GM23338 (cell line): ENCODE measurements around the gene VEGFA. TPM values are rescaled to one million over a fixed set of nuclear protein-coding genes. Genes with fewer than 3 reads are reported as not detected.

ENCODE experiments used
- ATAC-seq: fragments of 200-7000 bp; cut with Tn5 transposase; 3 replicates; pipeline ENCODE4 v1.9.1; 2020
- DNase-seq: peaks from one replicate; pipeline ENCODE4 v3.0.0-alpha.2; 2015; ENCODE audit warnings: low spot score
- H2AFZ ChIP-seq: fragments of 200-600 bp; sonication (generic); 2 replicates; pipeline ENCODE4 v1.8.0; 2016; ENCODE audit warnings: antibody characterized with exemption, mild to moderate bottlenecking, moderate library complexity
- H3F3A ChIP-seq: fragments of 200-600 bp; sonication (generic); replicated peaks from 2 replicates; pipeline ENCODE4 v1.8.0; 2017; ENCODE audit warnings: antibody characterized with exemption, mixed run types, low read depth
- H3K27ac ChIP-seq: fragments of 200-600 bp; sonication (generic); 2 replicates; pipeline ENCODE4 v1.6.1; 2016; ENCODE audit warnings: low read depth
- H3K27me3 ChIP-seq: fragments of 200-600 bp; sonication (generic); 2 replicates; pipeline ENCODE4 v1.8.0; 2016; ENCODE audit warnings: mild to moderate bottlenecking, mixed run types, moderate library complexity; ENCODE audit not compliant: insufficient read depth
- H3K36me3 ChIP-seq: fragments of 200-600 bp; sonication (generic); 2 replicates; pipeline ENCODE4 v1.8.0; 2016; ENCODE audit warnings: mild to moderate bottlenecking; ENCODE audit not compliant: insufficient read depth
- H3K4me1 ChIP-seq: fragments of 200-600 bp; sonication (generic); 2 replicates; pipeline ENCODE4 v1.8.0; 2016; ENCODE audit warnings: mild to moderate bottlenecking, moderate library complexity; ENCODE audit not compliant: insufficient read depth
- H3K4me2 ChIP-seq: fragments of 200-600 bp; sonication (generic); 2 replicates; pipeline ENCODE4 v1.7.1; 2017; ENCODE audit warnings: mixed run types
- H3K4me3 ChIP-seq: fragments of 200-600 bp; sonication (generic); 2 replicates; pipeline ENCODE4 v1.6.1; 2016; ENCODE audit warnings: mixed run types
- H3K79me2 ChIP-seq: fragments of 200-600 bp; sonication (generic); replicated peaks from 2 replicates; pipeline ENCODE4 v1.8.0; 2017; ENCODE audit warnings: mild to moderate bottlenecking; ENCODE audit not compliant: insufficient read depth
- H3K9me2 ChIP-seq: fragments of 200-600 bp; sonication (generic); 2 replicates; pipeline ENCODE4 v1.8.0; 2017; ENCODE audit not compliant: insufficient read depth
- H4K20me1 ChIP-seq: fragments of 200-600 bp; sonication (generic); replicated peaks from 2 replicates; pipeline ENCODE4 v1.8.0; 2017; ENCODE audit warnings: mild to moderate bottlenecking; ENCODE audit not compliant: insufficient read depth
- H3K27ac Mint-ChIP-seq: 2 replicates; pipeline ENCODE4 v1.8.0; 2020; ENCODE audit warnings: inconsistent platforms, mild to moderate bottlenecking, moderate library complexity, mixed read lengths
- H3K27me3 Mint-ChIP-seq: 3 replicates; pipeline ENCODE4 v1.8.0; 2022; ENCODE audit warnings: low read depth, mild to moderate bottlenecking, moderate library complexity, mixed read lengths, inconsistent platforms; ENCODE audit not compliant: insufficient read depth, poor library complexity
- H3K36me3 Mint-ChIP-seq: 3 replicates; pipeline ENCODE4 v1.8.0; 2021; ENCODE audit warnings: low read depth, mild to moderate bottlenecking, inconsistent platforms, moderate library complexity, mixed read lengths
- H3K4me1 Mint-ChIP-seq: 3 replicates; pipeline ENCODE4 v1.8.0; 2020; ENCODE audit warnings: mild to moderate bottlenecking, inconsistent platforms, mixed read lengths
- H3K4me3 Mint-ChIP-seq: 3 replicates; pipeline ENCODE4 v1.8.0; 2021; ENCODE audit warnings: moderate library complexity, mild to moderate bottlenecking, inconsistent platforms, mixed read lengths
- H3K9me3 Mint-ChIP-seq: 3 replicates; pipeline ENCODE4 v1.8.0; 2020; ENCODE audit warnings: moderate library complexity, mild to moderate bottlenecking, inconsistent platforms, mixed read lengths
- CREB1 ChIP-seq: fragments of 250-450 bp; sonication (Bioruptor Pico); IDR thresholded peaks from 2 replicates; pipeline ENCODE4 v1.5.0; 2020; ENCODE audit warnings: low read depth, mild to moderate bottlenecking, moderate library complexity
- CTCF ChIP-seq, 2 experiments: fragments of 200-600 bp in 1 of 2; sonication (generic) in 1 of 2; conservative IDR thresholded peaks; 2 replicates each; pipeline versions ENCODE4 v1.5.1 to v1.6.1; 2016 to 2017; ENCODE audit warnings: antibody characterized with exemption in 2 of 2, low read depth in 2 of 2, mild to moderate bottlenecking in 2 of 2, moderate library complexity in 1 of 2
- EZH2 ChIP-seq: fragments of 200-600 bp; sonication (generic); IDR thresholded peaks from one replicate; pipeline ENCODE4 v1.8.0; 2017; ENCODE audit warnings: antibody characterized with exemption, mild to moderate bottlenecking, low read depth; ENCODE audit not compliant: unreplicated experiment
- EZH2phosphoT487 ChIP-seq: fragments of 200-600 bp; sonication (generic); IDR thresholded peaks from one replicate; pipeline ENCODE4 v1.8.1; 2018; ENCODE audit warnings: antibody characterized with exemption; ENCODE audit not compliant: unreplicated experiment
- JUNB ChIP-seq: IDR thresholded peaks from one replicate; pipeline ENCODE4 v1.6.1; 2016; ENCODE audit warnings: antibody characterized with exemption; ENCODE audit not compliant: unreplicated experiment
- NANOG ChIP-seq: IDR thresholded peaks from 2 replicates; pipeline ENCODE4 v1.6.1; 2016; ENCODE audit warnings: antibody characterized with exemption, borderline replicate concordance
- POLR2AphosphoS5 ChIP-seq: IDR thresholded peaks from 2 replicates; pipeline ENCODE4 v1.6.1; 2016; ENCODE audit warnings: antibody characterized with exemption, low read depth
- REST ChIP-seq: IDR thresholded peaks from one replicate; pipeline ENCODE4 v1.6.1; 2018; ENCODE audit warnings: antibody characterized with exemption; ENCODE audit not compliant: unreplicated experiment
- STAT1 ChIP-seq: IDR thresholded peaks from one replicate; pipeline ENCODE4 v1.6.1; 2016; ENCODE audit warnings: antibody characterized with exemption; ENCODE audit not compliant: unreplicated experiment
- ZNF114 ChIP-seq: fragments of 250-450 bp; sonication (Bioruptor Pico); IDR thresholded peaks from 2 replicates; pipeline ENCODE4 v1.5.0; 2020; ENCODE audit warnings: mild to moderate bottlenecking, moderate library complexity
- ZNF331 ChIP-seq: fragments of 250-450 bp; sonication (Bioruptor Pico); IDR thresholded peaks from 2 replicates; pipeline ENCODE4 v1.5.0; 2020; ENCODE audit warnings: low read depth, mild to moderate bottlenecking, moderate library complexity
- ZNF462 ChIP-seq: fragments of 250-450 bp; sonication (Bioruptor Pico); IDR thresholded peaks from 2 replicates; pipeline ENCODE4 v1.5.0; 2020; ENCODE audit warnings: mild to moderate bottlenecking, moderate library complexity
- polyA plus RNA-seq: library from polyadenylated mRNA; unstranded; fragments of >200 nt; fragmentation: Nextera tagmentation; extraction: Ambion mirVana; gene quantifications from 2 replicates; pipeline ENCODE4 v1.2.1, GENCODE V29; 2016
- total RNA-seq: library from RNA; depleted of rRNA; stranded (reverse); fragments of >200 nt; shearing (Covaris generic); gene quantifications from 2 replicates; pipeline ENCODE4 v1.2.3, GENCODE V29; 2014
- TF ChIP-seq, protein P1 (sequence below): IDR thresholded peaks from 2 replicates; pipeline ENCODE4 v1.6.1; 2016; ENCODE audit warnings: antibody characterized with exemption

Gene VEGFA
- total and polyA plus RNA-seq, 2 experiments from 2014 or later, result 10.9 to 61.1 TPM

GRCh38 chr6:43834528-43835155 is 64.6 kb downstream of the VEGFA start:
- DNase-seq, result no peak
- no peak overlapping the region for H3K4me3 ChIP-seq
- Mint-ChIP-seq H3K36me3 (no peaks in the 10 kb centered on the region), H3K4me3 (no peak overlapping the region), H3K4me1 (peaks cover 20% of the 10 kb centered on the region), H3K27ac (no peak overlapping the region), H3K27me3 (peaks cover 5% of the 10 kb centered on the region), H3K9me3 (no peaks in the 10 kb centered on the region)
- no peaks in the 10 kb centered on the region for H4K20me1 ChIP-seq
- H3K79me2 ChIP-seq, result no peaks in the 10 kb centered on the region
- H3K9me2 ChIP-seq, result 0 out of 2 replicates have a peak, but pooled peaks cover 3% of the 10 kb centered on the region
- TF ChIP-seq EZH2phosphoT487 (no peak), CTCF (conservative IDR thresholded peaks at IDR 0.05; ENCODE audit: low read depth in 2 of 2) (no peak), REST (no peak), JUNB (no peak), ZNF114 (CRISPR knock-in tag) (no peak), NANOG (no peak), CREB1 (CRISPR knock-in tag) (no peak), ZNF462 (CRISPR knock-in tag) (no peak), ZNF331 (CRISPR knock-in tag) (no peak), STAT1 (no peak), EZH2 (no peak), POLR2AphosphoS5 (no peak)
- TF ChIP-seq, protein P1, sequence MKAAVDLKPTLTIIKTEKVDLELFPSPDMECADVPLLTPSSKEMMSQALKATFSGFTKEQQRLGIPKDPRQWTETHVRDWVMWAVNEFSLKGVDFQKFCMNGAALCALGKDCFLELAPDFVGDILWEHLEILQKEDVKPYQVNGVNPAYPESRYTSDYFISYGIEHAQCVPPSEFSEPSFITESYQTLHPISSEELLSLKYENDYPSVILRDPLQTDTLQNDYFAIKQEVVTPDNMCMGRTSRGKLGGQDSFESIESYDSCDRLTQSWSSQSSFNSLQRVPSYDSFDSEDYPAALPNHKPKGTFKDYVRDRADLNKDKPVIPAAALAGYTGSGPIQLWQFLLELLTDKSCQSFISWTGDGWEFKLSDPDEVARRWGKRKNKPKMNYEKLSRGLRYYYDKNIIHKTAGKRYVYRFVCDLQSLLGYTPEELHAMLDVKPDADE, result no peak
- H3F3A ChIP-seq, result no peaks in the 10 kb centered on the region
- H3K27ac ChIP-seq, result no peak overlapping the region
- ATAC-seq, result peak; percentile 11; the same call in 1 of the 3 replicates
- peaks cover 3% of the 10 kb centered on the region; the same call in 1 of the 2 replicates for H3K4me1 ChIP-seq
- H2AFZ ChIP-seq, result peak overlapping the region; percentile 59; the same call in 1 of the 2 replicates
- no peak overlapping the region for H3K4me2 ChIP-seq
- no peaks in the 10 kb centered on the region for H3K36me3 ChIP-seq
- no peaks in the 10 kb centered on the region for H3K27me3 ChIP-seq
